Omental fat pad (tissue), 4 donors: Measurements from ENCODE around the gene CCR6. TPM values are rescaled to one million over a fixed set of nuclear protein-coding genes. Genes with fewer than 3 reads are reported as not detected.

Experiments
- ATAC-seq: fragments of 150-250 bp; one replicate; pipeline ENCODE4 v1.9.1; 2016; ENCODE audit warnings: mild to moderate bottlenecking, moderate library complexity; ENCODE audit not compliant: low FRiP score
- DNase-seq: peaks from one replicate; pipeline ENCODE4 v3.0.0-alpha.2; 2019; ENCODE audit warnings: low spot score
- total RNA-seq, 4 donors: library from RNA; depleted of rRNA; stranded (reverse); fragments of >200 nt; gene quantifications; one replicate each; pipeline ENCODE4 v1.1.0, GENCODE V29; 2016
- TF ChIP-seq, protein P1 (sequence below), 3 donors: fragments of 450-650 bp; IDR thresholded peaks; one replicate each; pipeline ENCODE4 v1.5.1; 2016 to 2017; ENCODE audit warnings: antibody characterized with exemption in 3 of 3, mild to moderate bottlenecking in 3 of 3, moderate library complexity in 2 of 3

Gene CCR6
- total RNA-seq, 4 donors from 2014 or later = 0.36 to 1.1 (median 1.1) TPM; not detected in 1

DNA sequence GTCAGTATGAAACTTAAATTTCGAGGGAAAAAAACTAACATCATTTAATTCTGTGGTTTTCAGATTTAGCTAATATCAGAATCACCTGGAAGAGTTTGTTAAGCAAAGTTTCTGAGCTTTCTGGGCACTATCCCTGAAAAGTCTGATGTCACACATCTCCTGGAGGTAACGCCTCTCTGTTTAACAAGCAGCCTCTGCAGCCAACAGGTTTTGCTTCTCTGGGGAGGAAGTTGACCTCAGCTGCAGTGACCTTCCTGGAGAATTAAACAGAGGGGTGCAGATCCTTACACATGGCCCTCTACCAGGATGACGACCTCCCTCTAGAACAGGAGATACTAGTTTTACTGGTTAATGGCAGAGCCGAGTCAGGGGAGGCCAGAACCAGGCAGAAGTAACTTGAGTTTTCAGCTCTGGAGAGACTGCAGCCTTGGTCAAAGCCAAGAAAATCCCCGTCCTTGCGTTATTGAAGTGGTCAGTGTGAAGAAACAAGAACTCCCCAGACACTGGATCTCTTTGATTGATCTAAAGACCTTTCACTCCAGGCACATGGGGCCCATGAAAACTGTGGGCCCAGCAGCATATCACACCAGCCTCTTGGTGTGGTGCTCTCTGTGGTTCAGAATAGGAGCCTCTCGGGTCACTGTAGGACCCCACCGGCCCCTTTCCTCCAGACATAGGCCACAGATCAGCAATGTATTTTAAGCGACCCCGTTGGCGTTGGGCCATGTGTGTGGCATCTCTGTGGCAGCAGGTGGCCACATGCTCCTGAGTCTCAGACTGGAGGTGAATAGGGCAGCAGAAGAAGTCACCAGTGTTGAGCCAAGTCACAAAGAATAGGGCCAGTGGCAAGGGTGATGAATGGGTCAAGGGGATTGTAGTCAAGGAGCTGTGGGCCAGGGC is 33.4 kb upstream of the CCR6 start:
- TF ChIP-seq, protein P1, sequence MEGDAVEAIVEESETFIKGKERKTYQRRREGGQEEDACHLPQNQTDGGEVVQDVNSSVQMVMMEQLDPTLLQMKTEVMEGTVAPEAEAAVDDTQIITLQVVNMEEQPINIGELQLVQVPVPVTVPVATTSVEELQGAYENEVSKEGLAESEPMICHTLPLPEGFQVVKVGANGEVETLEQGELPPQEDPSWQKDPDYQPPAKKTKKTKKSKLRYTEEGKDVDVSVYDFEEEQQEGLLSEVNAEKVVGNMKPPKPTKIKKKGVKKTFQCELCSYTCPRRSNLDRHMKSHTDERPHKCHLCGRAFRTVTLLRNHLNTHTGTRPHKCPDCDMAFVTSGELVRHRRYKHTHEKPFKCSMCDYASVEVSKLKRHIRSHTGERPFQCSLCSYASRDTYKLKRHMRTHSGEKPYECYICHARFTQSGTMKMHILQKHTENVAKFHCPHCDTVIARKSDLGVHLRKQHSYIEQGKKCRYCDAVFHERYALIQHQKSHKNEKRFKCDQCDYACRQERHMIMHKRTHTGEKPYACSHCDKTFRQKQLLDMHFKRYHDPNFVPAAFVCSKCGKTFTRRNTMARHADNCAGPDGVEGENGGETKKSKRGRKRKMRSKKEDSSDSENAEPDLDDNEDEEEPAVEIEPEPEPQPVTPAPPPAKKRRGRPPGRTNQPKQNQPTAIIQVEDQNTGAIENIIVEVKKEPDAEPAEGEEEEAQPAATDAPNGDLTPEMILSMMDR (IDR thresholded peaks at IDR 0.05) = no peak
- DNase-seq (no peak), ATAC-seq (no peak)

DNA sequence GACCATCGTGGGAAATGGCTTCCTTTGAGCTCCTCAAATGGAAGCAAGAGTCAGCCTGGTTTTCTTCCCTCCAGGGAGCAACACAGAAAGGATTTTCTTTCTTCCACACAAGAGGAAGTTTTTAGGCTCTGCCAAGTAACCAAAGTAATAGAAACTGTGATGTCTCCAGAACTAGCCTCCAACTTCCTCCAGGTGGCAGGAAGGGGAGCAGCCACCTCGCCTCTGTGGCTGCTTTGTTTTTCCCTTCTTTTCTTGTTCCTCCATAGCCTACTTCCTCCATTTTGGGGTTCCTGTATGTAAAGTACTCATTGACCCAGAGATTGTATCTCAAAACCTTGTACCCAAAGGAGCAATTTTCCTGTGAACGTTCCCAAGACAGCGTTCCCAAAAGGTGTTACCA is 32.7 kb upstream of the CCR6 start:
- TF ChIP-seq, protein P1 (IDR thresholded peaks at IDR 0.05) = no peak
- DNase-seq = no peak
- no peak for ATAC-seq

- ATAC-seq = no peak
- TF ChIP-seq, protein P1 (IDR thresholded peaks at IDR 0.05) = no peak
- DNase-seq = no peak
Observed at GRCh38 chr6:167091026-167091804, 31.7 kb upstream of the CCR6 start.

GRCh38 chr6:167091805-167092107 is 31.1 kb upstream of the CCR6 start:
- TF ChIP-seq, protein P1 (IDR thresholded peaks at IDR 0.05) = no peak
- peak; percentile 31 for ATAC-seq
- DNase-seq = no peak

GRCh38 chr6:167092672-167093339 is 30.1 kb upstream of the CCR6 start:
- DNase-seq = no peak
- no peak for ATAC-seq
- TF ChIP-seq, protein P1 (IDR thresholded peaks at IDR 0.05) = no peak

DNA sequence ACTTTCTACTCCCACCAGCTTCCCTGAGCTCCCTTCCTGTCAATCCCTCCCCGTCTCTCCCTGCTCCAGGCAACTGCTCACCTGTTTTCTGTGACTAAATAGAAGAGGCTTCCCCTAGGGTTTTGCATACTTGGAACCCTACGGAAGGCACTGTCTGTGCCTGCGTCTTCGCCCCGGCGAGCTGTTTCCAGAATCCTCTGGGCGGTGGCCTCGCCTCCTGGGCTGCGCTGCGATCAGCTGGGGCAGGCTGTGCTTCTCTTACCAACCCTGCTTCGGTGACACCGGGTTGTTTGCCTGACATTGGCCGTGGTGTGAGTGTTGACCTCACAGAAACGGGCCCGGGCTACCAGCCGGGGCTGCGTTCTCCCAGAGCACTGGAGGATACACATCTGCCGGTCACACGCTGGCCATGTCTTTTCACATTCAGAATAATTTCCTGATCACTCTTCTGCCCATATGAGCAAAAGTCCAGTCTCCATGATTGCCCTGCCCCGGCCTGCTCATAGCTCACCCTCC is 29.4 kb upstream of the CCR6 start:
- TF ChIP-seq, protein P1 (IDR thresholded peaks at IDR 0.05) = no peak
- ATAC-seq (no peak), DNase-seq (no peak)
